GM12892 (cell line): ENCODE measurements around the gene SELENOH.
A peak's percentile ranks its signal among the peaks of the same experiment; 100 is the strongest.
"Not testable (repeated sequence)": the region's sequence is repeated elsewhere in the genome, so short reads cannot be mapped to it uniquely, and the experiment has no call there.

ENCODE experiments used
- DNase-seq: peaks from one replicate; pipeline ENCODE4 v3.0.0; 2011; ENCODE audit not compliant: insufficient read length
- FAIRE-seq: peaks from 2 replicates; lab custom pipeline; 2011; peaks lifted over from hg19 to GRCh38; lab: Jason Lieb, UNC
- POLR2A ChIP-seq: IDR thresholded peaks from 2 replicates; pipeline ENCODE4 v1.6.1; 2011; ENCODE audit warnings: low read depth, low read length, control low read depth
- POLR2AphosphoS5 ChIP-seq: IDR thresholded peaks from 2 replicates; pipeline ENCODE4 v1.6.1; 2011; ENCODE audit warnings: low read depth, low read length, control low read depth
- TAF1 ChIP-seq: IDR thresholded peaks from 2 replicates; pipeline ENCODE4 v1.6.1; 2011; ENCODE audit warnings: low read depth, mild to moderate bottlenecking, control low read depth, low read length, borderline replicate concordance

Gene SELENOH

GRCh38 chr11:57713835-57714234, 27.5 kb upstream of the SELENOH start:
- no peak for TF ChIP-seq POLR2AphosphoS5
- TF ChIP-seq TAF1: no peak
- TF ChIP-seq POLR2A: no peak
- DNase-seq (no peak), FAIRE-seq (no peak)

DNA sequence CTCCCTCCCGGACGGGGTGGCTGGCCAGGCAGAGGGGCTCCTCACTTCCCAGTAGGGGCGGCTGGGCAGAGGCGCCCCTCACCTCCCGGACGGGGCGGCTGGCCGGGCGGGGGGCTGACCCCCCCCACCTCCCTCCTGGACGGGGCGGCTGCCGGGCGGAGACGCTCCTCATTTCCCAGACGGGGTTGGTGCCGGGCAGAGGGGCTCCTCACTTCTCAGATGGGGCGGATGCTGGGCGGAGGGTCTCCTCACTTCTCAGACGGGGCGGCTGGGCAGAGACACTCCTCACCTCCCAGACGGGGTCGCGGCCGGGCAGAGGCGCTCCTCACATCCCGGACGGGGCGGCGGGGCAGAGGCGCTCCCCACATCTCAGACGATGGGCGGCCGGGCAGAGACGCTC, 24.6 kb upstream of the SELENOH start:
- FAIRE-seq: not testable (repeated sequence)

GRCh38 chr11:57727185-57727584, 14.1 kb upstream of the SELENOH start:
- TF ChIP-seq TAF1: no peak
- no peak for TF ChIP-seq POLR2A
- TF ChIP-seq POLR2AphosphoS5: no peak
- DNase-seq (no peak), FAIRE-seq (no peak)

More for the DNA sequence above, 24.6 kb upstream of the SELENOH start:
- not testable (repeated sequence) for DNase-seq

DNA sequence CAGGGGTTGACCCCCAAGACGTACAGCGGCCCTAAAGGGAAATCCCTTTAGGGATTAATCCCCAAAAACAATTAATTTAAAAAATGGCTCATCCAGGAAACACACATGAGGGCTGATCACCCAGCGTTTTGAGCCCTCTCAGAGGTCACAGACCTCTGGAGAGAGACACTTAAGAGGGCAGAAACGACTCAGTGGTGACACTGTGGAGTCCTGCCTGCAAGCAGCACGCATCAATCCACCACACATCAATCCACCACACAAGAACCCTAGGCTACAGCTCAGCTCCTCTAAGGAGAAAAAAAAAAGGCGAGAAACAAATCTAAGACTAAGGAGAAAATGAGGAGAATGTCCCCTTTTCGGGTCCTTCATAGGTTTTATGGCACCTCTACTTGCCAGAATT, 12.5 kb upstream of the SELENOH start:
- TF ChIP-seq POLR2A (no peak), TAF1 (no peak)
- no peak for FAIRE-seq
- no peak for DNase-seq

DNA sequence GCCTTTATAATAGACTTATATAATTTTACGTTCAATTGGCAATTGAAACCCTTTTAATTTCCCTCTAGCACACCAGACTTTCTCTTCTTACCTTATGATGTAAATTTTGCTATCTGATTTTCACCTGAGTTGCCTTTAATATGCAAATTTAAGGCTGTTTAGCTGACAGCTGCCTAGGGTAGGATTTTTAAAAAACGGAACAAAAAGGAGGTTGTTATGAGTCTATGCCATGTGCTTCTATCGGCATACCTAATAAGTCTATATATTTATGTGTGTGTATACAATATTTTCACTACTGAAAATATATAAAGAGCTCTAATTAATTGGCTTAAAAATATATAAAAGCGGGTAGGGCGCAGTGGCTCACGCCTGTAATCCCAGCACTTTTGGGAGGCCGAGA, 11.8 kb upstream of the SELENOH start:
- DNase-seq: no peak
- no peak for FAIRE-seq
- TF ChIP-seq TAF1: no peak
- no peak for TF ChIP-seq POLR2AphosphoS5
- TF ChIP-seq POLR2A: no peak

GRCh38 chr11:57732661-57733060, 8.6 kb upstream of the SELENOH start:
- DNase-seq (no peak), FAIRE-seq (peak; percentile 78)
- TF ChIP-seq POLR2AphosphoS5: no peak
- TF ChIP-seq POLR2A: no peak
- no peak for TF ChIP-seq TAF1

DNA sequence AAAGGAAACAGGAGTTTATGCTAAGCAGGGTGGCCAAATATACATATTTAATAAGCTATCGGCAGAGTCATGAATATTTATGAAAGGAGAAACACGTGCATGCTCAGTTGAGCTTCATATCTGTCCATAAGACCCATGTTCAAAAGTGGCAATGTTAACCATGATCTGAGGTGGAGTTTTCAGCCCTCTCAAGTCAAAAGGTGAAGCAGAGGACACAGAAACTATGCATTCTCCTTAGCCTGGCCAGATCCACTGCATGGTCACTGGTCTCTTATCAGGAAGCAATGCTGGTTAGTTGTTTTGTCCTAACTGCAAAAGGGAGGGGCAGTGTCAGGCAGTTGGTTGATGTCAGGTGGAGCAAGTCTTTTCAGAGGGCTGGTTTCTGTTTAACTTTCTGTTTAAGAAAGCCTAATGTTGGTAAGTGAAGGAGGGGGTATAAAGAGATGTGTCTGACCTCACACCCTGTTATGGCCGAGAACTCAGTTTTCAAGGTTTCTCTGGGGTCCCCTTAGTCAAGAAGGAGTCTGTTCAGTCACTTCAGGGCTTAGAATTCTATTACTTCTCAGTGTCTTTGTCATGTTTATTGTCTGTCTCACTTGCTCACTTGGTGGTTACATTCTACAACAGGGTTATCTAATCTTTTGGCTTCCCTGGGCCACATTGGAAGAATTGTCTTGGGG, 5.5 kb upstream of the SELENOH start:
- no peak for FAIRE-seq

GRCh38 chr11:57742087-57742452, 779 bp downstream of the SELENOH start:
- FAIRE-seq (peak; percentile 9), DNase-seq (no peak)
- TF ChIP-seq POLR2AphosphoS5 (no peak), TAF1 (no peak), POLR2A (no peak)

More for the DNA sequence above, 5.5 kb upstream of the SELENOH start:
- DNase-seq: no peak
- no peak for TF ChIP-seq POLR2AphosphoS5
- no peak for TF ChIP-seq POLR2A
- no peak for TF ChIP-seq TAF1

- TF ChIP-seq TAF1 (no peak), POLR2A (peak; percentile 53; the same call in 1 of the 2 replicates), POLR2AphosphoS5 (0 out of 2 replicates have a peak, but pooled peaks have one; percentile 57)
- DNase-seq: no peak
- no peak for FAIRE-seq
Observed at GRCh38 chr11:57744357-57744756, 3.1 kb downstream of the SELENOH start.

GRCh38 chr11:57745206-57745605, 3.9 kb downstream of the SELENOH start:
- TF ChIP-seq TAF1: no peak
- TF ChIP-seq POLR2AphosphoS5: peak; percentile 14
- no peak for TF ChIP-seq POLR2A
- FAIRE-seq: no peak

GRCh38 chr11:57746920-57747319, 5.6 kb downstream of the SELENOH start:
- no peak for TF ChIP-seq POLR2A
- no peak for TF ChIP-seq TAF1
- TF ChIP-seq POLR2AphosphoS5: no peak
- no peak for FAIRE-seq

More at GRCh38 chr11:57745206-57745605, 3.9 kb downstream of the SELENOH start:
- DNase-seq: no peak

GRCh38 chr11:57751176-57751575, 9.9 kb downstream of the SELENOH start:
- TF ChIP-seq POLR2A (no peak), TAF1 (no peak), POLR2AphosphoS5 (no peak)
- FAIRE-seq: no peak
- no peak for DNase-seq

More at GRCh38 chr11:57746920-57747319, 5.6 kb downstream of the SELENOH start:
- no peak for DNase-seq
